OCI-LY1 (cell line): ENCODE data around the gene GJD3.
"Not testable (repeated sequence)": the region's sequence is repeated elsewhere in the genome, so short reads cannot be mapped to it uniquely, and the experiment has no call there.

Experiments
- CTCF ChIP-seq: fragments of 200-600 bp; sonication (generic), shearing (Covaris generic); IDR thresholded peaks from 2 replicates; pipeline ENCODE4 v1.5.1; 2017; ENCODE audit warnings: mild to moderate bottlenecking, antibody characterized with exemption, low read length, moderate library complexity, mixed read lengths
- EZH2 ChIP-seq: fragments of 200-600 bp; sonication (generic), shearing (Covaris generic); IDR thresholded peaks from 2 replicates; pipeline ENCODE4 v1.8.0; 2017; ENCODE audit warnings: borderline replicate concordance, mixed run types, mild to moderate bottlenecking, antibody characterized with exemption, low read length, moderate library complexity, mixed read lengths

- TF ChIP-seq CTCF, EZH2: not testable (repeated sequence)
These were observed 49.8 kb upstream of the GJD3 start for GRCh38 chr17:40414312-40414711.
